IMR-90 (cell line): ENCODE measurements around the gene CEBPG. TPM values are rescaled to one million over a fixed set of nuclear protein-coding genes. Genes with fewer than 3 reads are reported as not detected.

Experiments used
- ATAC-seq: fragments of 200-7000 bp; cut with Tn5 transposase; 2 replicates; pipeline ENCODE4 v1.9.1; 2020; ENCODE audit warnings: low read depth, mild to moderate bottlenecking, moderate library complexity
- BruUV-seq: library from RNA; stranded (reverse); fragments of 400-500 nt; replicated peaks from 2 replicates; lab custom pipeline; 2021; lab: Mats Ljungman, UMichigan
- CTCF ChIA-PET: fragments of 300-600 bp; formaldehyde crosslinking; extraction: SDS; loops from one replicate; lab custom pipeline; 2021; ENCODE audit warnings: antibody characterized with exemption; lab: Yijun Ruan, JAX
- POLR2A ChIA-PET: fragments of 300-600 bp; sonication (Branson Sonifier 250); formaldehyde crosslinking; loops from one replicate; lab custom pipeline; 2022; ENCODE audit warnings: antibody characterized with exemption; ENCODE audit not compliant: unreplicated experiment; lab: Charles Lee
- DNase-seq: peaks from one replicate; pipeline ENCODE4 v3.0.0; 2013
- H2AFZ ChIP-seq: replicated peaks from 2 replicates; pipeline ENCODE3; 2013; ENCODE audit warnings: low read length, mild to moderate bottlenecking; ENCODE audit not compliant: poor library complexity
- H2AK5ac ChIP-seq: 2 replicates; pipeline ENCODE4 v1.6.1; 2013; ENCODE audit warnings: low read depth, low read length, inconsistent platforms
- H2AK9ac ChIP-seq: replicated peaks from 2 replicates; pipeline ENCODE3; 2013; ENCODE audit warnings: mild to moderate bottlenecking, low read depth, low read length, moderate library complexity; ENCODE audit not compliant: poor library complexity
- H2BK120ac ChIP-seq: 2 replicates; pipeline ENCODE4 v1.6.1; 2013; ENCODE audit warnings: low read depth, low read length, inconsistent platforms
- H2BK15ac ChIP-seq: 3 replicates; pipeline ENCODE4 v1.6.1; 2013; ENCODE audit warnings: low read depth, low read length, inconsistent platforms
- H2BK20ac ChIP-seq: 2 replicates; pipeline ENCODE4 v1.6.1; 2013; ENCODE audit warnings: low read depth, mild to moderate bottlenecking, inconsistent platforms, low read length, moderate library complexity
- H2BK5ac ChIP-seq: 2 replicates; pipeline ENCODE4 v1.6.1; 2013; ENCODE audit warnings: mild to moderate bottlenecking, low read depth, low read length, inconsistent platforms; ENCODE audit not compliant: poor library complexity, severe bottlenecking
- H3K14ac ChIP-seq: replicated peaks from 2 replicates; pipeline ENCODE4 v1.6.1; 2013; ENCODE audit warnings: low read depth, low read length, inconsistent platforms
- H3K18ac ChIP-seq: 2 replicates; pipeline ENCODE4 v1.6.1; 2013; ENCODE audit warnings: low read depth, low read length, control low read depth
- H3K23ac ChIP-seq: 2 replicates; pipeline ENCODE4 v1.6.1; 2013; ENCODE audit warnings: low read depth, low read length, inconsistent platforms
- H3K27ac ChIP-seq: 2 replicates; pipeline ENCODE4 v1.5.1; 2013; ENCODE audit warnings: mild to moderate bottlenecking, control low read depth, low read length; ENCODE audit not compliant: insufficient read depth
- H3K27me3 ChIP-seq: 2 replicates; pipeline ENCODE4 v1.6.1; 2013; ENCODE audit warnings: low read length; ENCODE audit not compliant: control insufficient read depth, insufficient read depth
- H3K36me3 ChIP-seq: 2 replicates; pipeline ENCODE4 v1.6.1; 2013; ENCODE audit warnings: low read length, mixed read lengths; ENCODE audit not compliant: control insufficient read depth, insufficient read depth
- H3K4ac ChIP-seq: 2 replicates; pipeline ENCODE4 v1.6.1; 2013; ENCODE audit warnings: low read depth, low read length, inconsistent platforms
- H3K4me1 ChIP-seq: 2 replicates; pipeline ENCODE4 v1.6.1; 2013; ENCODE audit warnings: low read length, mixed read lengths; ENCODE audit not compliant: control insufficient read depth, insufficient read depth
- H3K4me2 ChIP-seq: 2 replicates; pipeline ENCODE4 v1.6.1; 2013; ENCODE audit warnings: low read depth, mild to moderate bottlenecking, control low read depth, low read length, moderate library complexity
- H3K4me3 ChIP-seq: 2 replicates; pipeline ENCODE4 v1.5.1; 2013; ENCODE audit warnings: low read depth, mild to moderate bottlenecking, control low read depth, low read length, moderate library complexity; ENCODE audit not compliant: insufficient read depth
- H3K56ac ChIP-seq: 2 replicates; pipeline ENCODE4 v1.6.1; 2013; ENCODE audit warnings: low read length, inconsistent platforms; ENCODE audit not compliant: insufficient read depth; ENCODE audit errors: extremely low read depth
- H3K79me1 ChIP-seq, 2 experiments: 2 replicates each; pipeline ENCODE4 v1.6.1; 2013; ENCODE audit warnings: low read length in 2 of 2, inconsistent platforms in 1 of 2, low read depth in 1 of 2
- H3K9ac ChIP-seq: 2 replicates; pipeline ENCODE4 v1.6.1; 2013; ENCODE audit warnings: low read depth, low read length, control low read depth
- H3K9me1 ChIP-seq: 2 replicates; pipeline ENCODE4 v1.6.1; 2013; ENCODE audit warnings: low read length, inconsistent platforms; ENCODE audit not compliant: insufficient read depth
- H3K9me3 ChIP-seq: 2 replicates; pipeline ENCODE4 v1.6.1; 2013; ENCODE audit warnings: low read length; ENCODE audit not compliant: control insufficient read depth, insufficient read depth
- H4K20me1 ChIP-seq: 2 replicates; pipeline ENCODE4 v1.6.1; 2013; ENCODE audit warnings: low read length, inconsistent platforms; ENCODE audit not compliant: insufficient read depth
- H4K5ac ChIP-seq: 2 replicates; pipeline ENCODE4 v1.6.1; 2013; ENCODE audit warnings: mild to moderate bottlenecking, low read depth, low read length, control low read depth
- H4K8ac ChIP-seq, 2 experiments: 2 replicates each; pipeline ENCODE4 v1.6.1; 2013; ENCODE audit warnings: low read depth in 2 of 2, low read length in 2 of 2, control low read depth in 1 of 2, inconsistent platforms in 1 of 2
- H4K91ac ChIP-seq: 2 replicates; pipeline ENCODE4 v1.6.1; 2013; ENCODE audit warnings: low read depth, low read length, inconsistent platforms; ENCODE audit not compliant: insufficient read depth
- BHLHE40 ChIP-seq: fragments of 150-350 bp; IDR thresholded peaks from 2 replicates; pipeline ENCODE4 v1.6.1; 2016; ENCODE audit warnings: mild to moderate bottlenecking, low read depth, low read length
- CEBPB ChIP-seq: IDR thresholded peaks from 2 replicates; pipeline ENCODE4 v1.6.1; 2012; ENCODE audit warnings: low read depth, low read length, improper control_type of control experiment
- CHD1 ChIP-seq: IDR thresholded peaks from 2 replicates; pipeline ENCODE4 v1.6.1; 2012; ENCODE audit warnings: low read depth, low read length, improper control_type of control experiment
- FOS ChIP-seq: fragments of 150-350 bp; IDR thresholded peaks from 2 replicates; pipeline ENCODE4 v1.6.1; 2016; ENCODE audit warnings: low read depth, low read length
- MAFK ChIP-seq: IDR thresholded peaks from 2 replicates; pipeline ENCODE4 v1.6.1; 2012; ENCODE audit warnings: low read depth, low read length, improper control_type of control experiment
- MAZ ChIP-seq: IDR thresholded peaks from 2 replicates; pipeline ENCODE4 v1.6.1; 2012; ENCODE audit warnings: low read depth, mild to moderate bottlenecking, low read length, improper control_type of control experiment, moderate library complexity, borderline replicate concordance
- MXI1 ChIP-seq: IDR thresholded peaks from 2 replicates; pipeline ENCODE4 v1.6.1; 2012; ENCODE audit warnings: low read depth, mild to moderate bottlenecking, low read length, moderate library complexity, borderline replicate concordance
- NFE2L2 ChIP-seq: fragments of 150-350 bp; IDR thresholded peaks from 2 replicates; pipeline ENCODE4 v1.6.1; 2016; ENCODE audit warnings: low read depth, mild to moderate bottlenecking, low read length
- POLR2A ChIP-seq: IDR thresholded peaks from 2 replicates; pipeline ENCODE4 v1.6.1; 2012; ENCODE audit warnings: mild to moderate bottlenecking, low read depth, low read length
- RAD21 ChIP-seq: IDR thresholded peaks from 2 replicates; pipeline ENCODE4 v1.6.1; 2012; ENCODE audit warnings: low read length, improper control_type of control experiment
- RCOR1 ChIP-seq: IDR thresholded peaks from 2 replicates; pipeline ENCODE4 v1.6.1; 2012; ENCODE audit warnings: mild to moderate bottlenecking, low read length, improper control_type of control experiment; ENCODE audit not compliant: insufficient replicate concordance
- RFX5 ChIP-seq: IDR thresholded peaks from 2 replicates; pipeline ENCODE4 v1.8.0; 2012; ENCODE audit warnings: low read depth, mild to moderate bottlenecking, low read length, moderate library complexity
- SMC3 ChIP-seq: fragments of 150-350 bp; IDR thresholded peaks from 2 replicates; pipeline ENCODE4 v1.6.1; 2016; ENCODE audit warnings: low read depth, mild to moderate bottlenecking, antibody characterized with exemption, low read length, moderate library complexity
- WGBS, 2 experiments: methylation state at CpG; one replicate each; pipeline versions ENCODE4 v1.1.5 to v1.1.7; 2013; ENCODE audit warnings: missing lambda C conversion rate in 2 of 2; ENCODE audit not compliant: insufficient read length in 1 of 2; ENCODE audit errors: extremely low coverage in 2 of 2; 5-methylcytosine and 5-hydroxymethylcytosine counted together
- dilution Hi-C: fragments of 300-500 bp; cut with HindIII; formaldehyde crosslinking; loops from one replicate; pipeline ENCODE4 v1.14.3; 2018; ENCODE audit warnings: low sequenced_read_pairs; ENCODE audit not compliant: unreplicated experiment
- in situ Hi-C: fragments of 300-500 bp; cut with MboI; formaldehyde crosslinking; loops from 3 replicates; pipeline ENCODE4 v1.14.3; 2019; ENCODE audit warnings: low sequenced_read_pairs, inconsistent platforms, mixed read lengths
- intact Hi-C: fragments of 100-400 bp; cut with micrococcal nuclease; formaldehyde crosslinking; loops from 2 replicates; pipeline ENCODE4 v1.10.0; 2022
- polyA plus RNA-seq, 3 experiments: library from polyadenylated mRNA; depleted of rRNA; stranded (reverse); fragments of >200 nt; gene quantifications; 2 replicates each; pipeline ENCODE4 v1.2.3, GENCODE V29; 2012; ENCODE audit warnings: low replicate concordance in 1 of 3
- total RNA-seq: library from RNA; depleted of rRNA; stranded (reverse); fragments of >200 nt; gene quantifications from 2 replicates; pipeline ENCODE4 v1.2.3, GENCODE V29; 2012
- TF ChIP-seq, protein P1 (sequence below): fragments of 150-350 bp; IDR thresholded peaks from 2 replicates; pipeline ENCODE4 v1.6.1; 2016; ENCODE audit warnings: low read depth, mild to moderate bottlenecking, low read length, moderate library complexity, borderline replicate concordance
- TF ChIP-seq, protein P2 (sequence below): fragments of 150-350 bp; IDR thresholded peaks from 2 replicates; pipeline ENCODE4 v1.6.1; 2017; ENCODE audit warnings: mild to moderate bottlenecking, antibody characterized with exemption, low read length, low read depth
- TF ChIP-seq, protein P3 (sequence below): conservative IDR thresholded peaks from 2 replicates; pipeline ENCODE4 v1.5.1; 2012; ENCODE audit warnings: mild to moderate bottlenecking, low read depth, low read length, improper control_type of control experiment

CEBPG gene
- total and polyA plus RNA-seq, 2 of the 4 experiments (the other 2 are of a cell fraction): 9.2 to 14.3 TPM

DNA sequence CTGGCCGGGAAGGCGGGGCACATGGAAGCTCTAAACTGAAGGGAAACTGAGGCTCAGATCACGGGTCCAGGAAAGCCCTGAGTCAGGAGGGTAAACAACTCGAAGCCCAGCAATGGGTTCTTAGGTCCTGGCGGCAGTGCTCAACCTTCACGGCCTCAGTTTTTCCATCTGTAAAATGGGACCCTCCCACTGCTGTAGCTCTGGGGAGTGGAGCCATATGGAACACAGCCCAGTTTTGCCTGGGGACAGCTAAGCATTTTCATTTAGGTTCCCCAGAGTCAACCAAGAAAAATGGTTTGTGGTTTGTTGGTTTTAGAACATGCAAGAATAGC is 30.4 kb downstream of the CEBPG start:
- H3K18ac ChIP-seq: no peak overlapping the region
- no peaks in the 10 kb centered on the region for H3K4me1 ChIP-seq
- H3K27me3 ChIP-seq: no peaks in the 10 kb centered on the region
- H2AFZ ChIP-seq: no peak overlapping the region
- H2BK120ac ChIP-seq: no peak overlapping the region
- no peaks in the 10 kb centered on the region for H3K36me3 ChIP-seq
- ChIA-PET POLR2A (no interaction called here), CTCF (interaction anchor here (1.8 kb wide), 1 partner anchor 12 kb away, joined by 6 read pairs; no protein-coding TSS in a partner anchor)
- no peak overlapping the region for H4K8ac ChIP-seq
- no peaks in the 10 kb centered on the region for H3K9me1 ChIP-seq
- H3K56ac ChIP-seq: no peak overlapping the region
- H4K91ac ChIP-seq: no peak overlapping the region
- no peak overlapping the region for H3K9ac ChIP-seq
- H4K5ac ChIP-seq: no peak overlapping the region
- H2AK5ac ChIP-seq: no peak overlapping the region
- H3K4me3 ChIP-seq: no peak overlapping the region
- intact Hi-C loops (no loop called here), dilution Hi-C loops (no loop called here), in situ Hi-C loops (no loop called here)
- no peak for TF ChIP-seq NFE2L2
- TF ChIP-seq, protein P1, sequence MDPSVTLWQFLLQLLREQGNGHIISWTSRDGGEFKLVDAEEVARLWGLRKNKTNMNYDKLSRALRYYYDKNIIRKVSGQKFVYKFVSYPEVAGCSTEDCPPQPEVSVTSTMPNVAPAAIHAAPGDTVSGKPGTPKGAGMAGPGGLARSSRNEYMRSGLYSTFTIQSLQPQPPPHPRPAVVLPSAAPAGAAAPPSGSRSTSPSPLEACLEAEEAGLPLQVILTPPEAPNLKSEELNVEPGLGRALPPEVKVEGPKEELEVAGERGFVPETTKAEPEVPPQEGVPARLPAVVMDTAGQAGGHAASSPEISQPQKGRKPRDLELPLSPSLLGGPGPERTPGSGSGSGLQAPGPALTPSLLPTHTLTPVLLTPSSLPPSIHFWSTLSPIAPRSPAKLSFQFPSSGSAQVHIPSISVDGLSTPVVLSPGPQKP: no peak
- TF ChIP-seq MAFK: no peak
- no peak for TF ChIP-seq FOS
- no peak for TF ChIP-seq BHLHE40
- TF ChIP-seq RAD21: no peak
- no peak for TF ChIP-seq CEBPB
- TF ChIP-seq CHD1: no peak
- TF ChIP-seq, protein P2, sequence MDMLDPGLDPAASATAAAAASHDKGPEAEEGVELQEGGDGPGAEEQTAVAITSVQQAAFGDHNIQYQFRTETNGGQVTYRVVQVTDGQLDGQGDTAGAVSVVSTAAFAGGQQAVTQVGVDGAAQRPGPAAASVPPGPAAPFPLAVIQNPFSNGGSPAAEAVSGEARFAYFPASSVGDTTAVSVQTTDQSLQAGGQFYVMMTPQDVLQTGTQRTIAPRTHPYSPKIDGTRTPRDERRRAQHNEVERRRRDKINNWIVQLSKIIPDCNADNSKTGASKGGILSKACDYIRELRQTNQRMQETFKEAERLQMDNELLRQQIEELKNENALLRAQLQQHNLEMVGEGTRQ: no peak
- no peak for TF ChIP-seq SMC3
- no peak for TF ChIP-seq MAZ
- TF ChIP-seq, protein P3, sequence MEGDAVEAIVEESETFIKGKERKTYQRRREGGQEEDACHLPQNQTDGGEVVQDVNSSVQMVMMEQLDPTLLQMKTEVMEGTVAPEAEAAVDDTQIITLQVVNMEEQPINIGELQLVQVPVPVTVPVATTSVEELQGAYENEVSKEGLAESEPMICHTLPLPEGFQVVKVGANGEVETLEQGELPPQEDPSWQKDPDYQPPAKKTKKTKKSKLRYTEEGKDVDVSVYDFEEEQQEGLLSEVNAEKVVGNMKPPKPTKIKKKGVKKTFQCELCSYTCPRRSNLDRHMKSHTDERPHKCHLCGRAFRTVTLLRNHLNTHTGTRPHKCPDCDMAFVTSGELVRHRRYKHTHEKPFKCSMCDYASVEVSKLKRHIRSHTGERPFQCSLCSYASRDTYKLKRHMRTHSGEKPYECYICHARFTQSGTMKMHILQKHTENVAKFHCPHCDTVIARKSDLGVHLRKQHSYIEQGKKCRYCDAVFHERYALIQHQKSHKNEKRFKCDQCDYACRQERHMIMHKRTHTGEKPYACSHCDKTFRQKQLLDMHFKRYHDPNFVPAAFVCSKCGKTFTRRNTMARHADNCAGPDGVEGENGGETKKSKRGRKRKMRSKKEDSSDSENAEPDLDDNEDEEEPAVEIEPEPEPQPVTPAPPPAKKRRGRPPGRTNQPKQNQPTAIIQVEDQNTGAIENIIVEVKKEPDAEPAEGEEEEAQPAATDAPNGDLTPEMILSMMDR: no peak
- TF ChIP-seq RFX5: no peak
- TF ChIP-seq POLR2A: no peak
- TF ChIP-seq MXI1: no peak
- TF ChIP-seq RCOR1: no peak
- H3K9me3 ChIP-seq: no peaks in the 10 kb centered on the region
- H3K14ac ChIP-seq: no peak overlapping the region
- no peak for DNase-seq
- H4K20me1 ChIP-seq: no peaks in the 10 kb centered on the region; the same call in 1 of the 2 replicates
- H3K4me2 ChIP-seq: no peak overlapping the region
- H3K27ac ChIP-seq: no peak overlapping the region
- H3K23ac ChIP-seq: no peak overlapping the region
- BruUV-seq: no TSS peak
- H2BK20ac ChIP-seq: no peak overlapping the region
- H2AK9ac ChIP-seq: no peak overlapping the region
- WGBS, 2 experiments: 84% methylated on average over 3 of the region's 6 CpGs; no CpG with 5 or more reads in 1 of the 2 experiments
- ATAC-seq: no peak
- no peak overlapping the region for H2BK5ac ChIP-seq
- no peaks in the 10 kb centered on the region for H3K79me1 ChIP-seq
- no peak overlapping the region for H3K4ac ChIP-seq
- H2BK15ac ChIP-seq: no peak overlapping the region
